ENCODE results near the gene PCDHA2. TPM values are rescaled to one million over a fixed set of nuclear protein-coding genes. Genes with fewer than 3 reads are reported as not detected.
A peak's percentile ranks its signal among the peaks of the same experiment; 100 is the strongest.

Gene PCDHA2
- total and polyA plus RNA-seq, 2 of the 8 experiments (the other 6 are each of a cell fraction or from before 2014, with no cell fraction given), result 0.86 to 1.9 TPM

DNA sequence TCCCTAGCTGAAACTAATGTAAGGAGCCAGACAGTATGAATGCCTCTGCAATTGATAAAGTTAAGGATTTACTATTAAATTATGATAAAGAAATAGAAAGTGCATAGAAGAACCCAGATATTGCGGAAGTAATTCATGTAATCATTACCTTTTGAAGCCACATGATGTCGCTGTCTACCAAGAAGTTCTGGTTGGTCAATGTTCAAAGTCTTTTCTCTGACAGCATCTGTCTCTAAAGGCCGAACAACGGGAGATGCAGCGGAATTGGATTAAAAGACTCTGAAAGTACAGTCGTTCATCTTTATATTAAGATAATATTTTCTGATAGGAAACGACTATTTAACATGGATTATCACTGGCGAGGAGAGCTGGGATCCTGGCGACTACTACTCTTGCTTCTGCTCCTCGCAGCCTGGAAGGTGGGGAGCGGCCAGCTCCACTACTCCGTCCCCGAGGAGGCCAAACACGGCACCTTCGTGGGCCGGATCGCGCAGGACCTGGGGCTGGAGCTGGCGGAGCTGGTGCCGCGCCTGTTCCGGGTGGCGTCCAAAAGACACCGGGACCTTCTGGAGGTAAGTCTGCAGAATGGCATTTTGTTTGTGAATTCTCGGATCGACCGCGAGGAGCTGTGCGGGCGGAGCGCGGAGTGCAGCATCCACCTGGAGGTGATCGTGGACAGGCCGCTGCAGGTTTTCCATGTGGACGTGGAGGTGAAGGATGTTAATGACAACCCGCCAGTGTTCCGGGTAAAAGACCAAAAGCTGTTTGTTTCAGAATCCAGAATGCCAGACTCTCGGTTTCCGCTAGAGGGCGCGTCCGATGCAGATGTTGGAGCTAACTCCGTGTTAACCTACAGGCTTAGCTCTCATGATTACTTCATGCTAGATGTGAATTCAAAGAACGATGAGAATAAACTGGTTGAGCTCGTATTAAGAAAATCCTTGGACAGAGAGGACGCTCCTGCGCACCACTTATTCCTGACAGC lies 46.6 kb downstream of the PCDHA2 start, which contains the start of gene PCDHA8:
PCDHA8 (plus strand) TSS at position 210 of the 985 bp plus-strand sequence; CDS start at position 345, 135 bp downstream.
- Histone ChIP-seq H3K79me2 (ENCODE audit: control insufficient read depth in 1 of 2, insufficient read depth in 2 of 2, low read length in 2 of 2) (no peaks in the 10 kb centered on the region), H4K91ac (replicated peaks; ENCODE audit: insufficient read length, low read length) (no peak within 1 kb of the TSS), H3K4me2 (ENCODE audit: insufficient read depth in 1 of 2, low read depth in 2 of 2, low read length in 2 of 2) (peak within 1 kb of the TSS in 1 of 2 experiments; percentile 43; a peak in 1 of 4 replicates), H4K5ac (ENCODE audit: insufficient read length, low read depth, low read length) (no peak within 1 kb of the TSS), H4K8ac (ENCODE audit: extremely low read depth, insufficient read depth, low read length) (no peak within 1 kb of the TSS), H2AK5ac (ENCODE audit: low read depth, low read length) (no peak within 1 kb of the TSS), H3K9ac (replicated peaks in 1 of 4; ENCODE audit: extremely low read depth in 1 of 4, low read depth in 3 of 4, low read length in 3 of 4) (no peak within 1 kb of the TSS), H4K20me1 (replicated peaks in 1 of 2; ENCODE audit: control insufficient read depth in 1 of 2, insufficient read depth in 2 of 2, low read length in 2 of 2) (no peaks in the 10 kb centered on the region), H3K79me1 (ENCODE audit: low read depth, low read length) (no peaks in the 10 kb centered on the region), H3K4me3 (ENCODE audit: extremely low read depth in 1 of 4, insufficient read depth in 2 of 4, low read depth in 3 of 4, low read length in 4 of 4) (peak within 1 kb of the TSS in 3 of 4 experiments; percentile 29 to 47 (median 29); a peak in 4 of 8 replicates), H3K4me1 (replicated peaks in 1 of 4; ENCODE audit: control insufficient read depth in 3 of 4, insufficient read depth in 4 of 4, low read length in 3 of 4) (no peaks in the 10 kb centered on the region), H2BK15ac (ENCODE audit: low read length) (no peak within 1 kb of the TSS), H3K4ac (replicated peaks; ENCODE audit: insufficient read length, low read depth, low read length) (no peak within 1 kb of the TSS), H2BK120ac (replicated peaks; ENCODE audit: low read depth, low read length) (no peak within 1 kb of the TSS), H2BK12ac (ENCODE audit: low read depth, low read length) (no peak within 1 kb of the TSS), H3K27ac (ENCODE audit: low read depth, low read length) (no peak within 1 kb of the TSS), H3K36me3 (ENCODE audit: control insufficient read depth in 2 of 4, insufficient read depth in 4 of 4, low read length in 3 of 4) (peaks cover 0 to 3% (median 0%) of the 10 kb centered on the region in 4 experiments; a peak in 3 of 8 replicates), H2AFZ (ENCODE audit: low read length) (no peak within 1 kb of the TSS), H3K23ac (ENCODE audit: insufficient read length) (no peak within 1 kb of the TSS), H2BK20ac (ENCODE audit: low read length) (no peak within 1 kb of the TSS), H3K9me3 (ENCODE audit: insufficient read depth in 2 of 2, low read depth in 1 of 2, low read length in 1 of 2) (peaks cover 0 to 2% of the 10 kb centered on the region in 2 experiments; a peak in 1 of 4 replicates), H3K56ac (replicated peaks; ENCODE audit: insufficient read length, low read depth, low read length) (no peak within 1 kb of the TSS), H3K27me3 (replicated peaks in 1 of 4; ENCODE audit: control insufficient read depth in 3 of 4, extremely low read depth in 1 of 4, insufficient read depth in 3 of 4, low read length in 3 of 4) (no peaks in the 10 kb centered on the region), H2BK5ac (ENCODE audit: low read depth, low read length) (no peak within 1 kb of the TSS), H3K23me2 (ENCODE audit: low read depth, low read length) (no peaks in the 10 kb centered on the region), H3K18ac (ENCODE audit: extremely low read depth, low read length) (no peak within 1 kb of the TSS), H3K14ac (ENCODE audit: insufficient read length) (no peak within 1 kb of the TSS)
- FAIRE-seq (peak; percentile 57), DNase-seq (ENCODE audit: low read depth in 1 of 2, low spot score in 2 of 2) (peak in 1 of 2 experiments; percentile 84)
- ChIA-PET CTCF (ENCODE audit: partially characterized antibody) (interaction anchor here (0.6 to 4.7 kb wide), 52 partner anchors 9 to 382 kb away, joined by 3 to 122 read pairs (median 5); partner anchors contain the start of genes PCDHA1, PCDHA10, PCDHA11 and PCDHA12), POLR2A (ENCODE audit: partially characterized antibody) (interaction anchor here (0.6 to 1.8 kb wide), 6 partner anchors 13 to 199 kb away, joined by 3 to 10 read pairs (median 4); partner anchors contain the start of genes PCDHA10, PCDHA11 and PCDHA6)
- 57% methylated on average over 47 of the region's 47 CpGs; no CpG with 5 or more reads in 1 of the 2 experiments for WGBS, 2 experiments (ENCODE audit: extremely low coverage in 1 of 2, insufficient coverage in 1 of 2, insufficient read length in 1 of 2, insufficient replicate concordance in 2 of 2, low coverage in 1 of 2, low lambda C conversion rate in 2 of 2, missing lambda C conversion rate in 1 of 2)
- no peak for TF ChIP-seq HDAC6 (IDR thresholded peaks at IDR 0.05; ENCODE audit: low read depth, low read length)
- peak; percentile 70 to 76 for TF ChIP-seq RAD21 (IDR thresholded peaks at IDR 0.05 in 1 of 2, conservative IDR thresholded peaks at IDR 0.05 in 1 of 2; ENCODE audit: low read depth in 2 of 2, low read length in 2 of 2)
- no peak for TF ChIP-seq KDM1A (IDR thresholded peaks at IDR 0.05; ENCODE audit: borderline replicate concordance, low read length)
- TF ChIP-seq TAF7 (optimal IDR thresholded peaks at IDR 0.05; ENCODE audit: borderline replicate concordance, low read depth, low read length), result no peak
- TF ChIP-seq, protein P1, sequence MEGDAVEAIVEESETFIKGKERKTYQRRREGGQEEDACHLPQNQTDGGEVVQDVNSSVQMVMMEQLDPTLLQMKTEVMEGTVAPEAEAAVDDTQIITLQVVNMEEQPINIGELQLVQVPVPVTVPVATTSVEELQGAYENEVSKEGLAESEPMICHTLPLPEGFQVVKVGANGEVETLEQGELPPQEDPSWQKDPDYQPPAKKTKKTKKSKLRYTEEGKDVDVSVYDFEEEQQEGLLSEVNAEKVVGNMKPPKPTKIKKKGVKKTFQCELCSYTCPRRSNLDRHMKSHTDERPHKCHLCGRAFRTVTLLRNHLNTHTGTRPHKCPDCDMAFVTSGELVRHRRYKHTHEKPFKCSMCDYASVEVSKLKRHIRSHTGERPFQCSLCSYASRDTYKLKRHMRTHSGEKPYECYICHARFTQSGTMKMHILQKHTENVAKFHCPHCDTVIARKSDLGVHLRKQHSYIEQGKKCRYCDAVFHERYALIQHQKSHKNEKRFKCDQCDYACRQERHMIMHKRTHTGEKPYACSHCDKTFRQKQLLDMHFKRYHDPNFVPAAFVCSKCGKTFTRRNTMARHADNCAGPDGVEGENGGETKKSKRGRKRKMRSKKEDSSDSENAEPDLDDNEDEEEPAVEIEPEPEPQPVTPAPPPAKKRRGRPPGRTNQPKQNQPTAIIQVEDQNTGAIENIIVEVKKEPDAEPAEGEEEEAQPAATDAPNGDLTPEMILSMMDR (IDR thresholded peaks at IDR 0.05; ENCODE audit: control extremely low read depth in 1 of 3, insufficient read depth in 1 of 3, low read depth in 1 of 3, low read length in 3 of 3), result peak; percentile 63 to 81 (median 79)
- TF ChIP-seq RNF2 (IDR thresholded peaks at IDR 0.05; ENCODE audit: borderline replicate concordance, low read depth, low read length, missing control alignments, poor library complexity, severe bottlenecking), result no peak
